K562 (cell line): Measurements from ENCODE around the gene PDE12. TPM values are rescaled to one million over a fixed set of nuclear protein-coding genes. Genes with fewer than 3 reads are reported as not detected.

ENCODE experiments used
- CAMTA2 ChIP-seq: fragments of 250-450 bp; sonication (Bioruptor Pico); conservative IDR thresholded peaks from 2 replicates; pipeline ENCODE4 v1.5.1; 2022
- CBX2 ChIP-seq: fragments of 200-600 bp; sonication (generic); IDR thresholded peaks from one replicate; pipeline ENCODE4 v1.6.1; 2012; ENCODE audit warnings: mild to moderate bottlenecking, low read length, inconsistent platforms; ENCODE audit not compliant: insufficient read depth, poor library complexity, severe bottlenecking
- CBX5 ChIP-seq: IDR thresholded peaks from 2 replicates; pipeline ENCODE4 v1.6.1; 2014; ENCODE audit warnings: low read depth, borderline replicate concordance
- KDM4B ChIP-seq, 2 experiments: fragments of 450-650 bp in 1 of 2; sonication (generic) in 1 of 2; IDR thresholded peaks; 2 replicates each; pipeline ENCODE4 v1.6.1; 2016 to 2017; ENCODE audit warnings: borderline replicate concordance in 2 of 2, antibody characterized with exemption in 1 of 2, low read depth in 1 of 2, mild to moderate bottlenecking in 1 of 2
- KDM5B ChIP-seq: fragments of 200-600 bp; sonication (generic); IDR thresholded peaks from 2 replicates; pipeline ENCODE4 v1.6.1; 2012; ENCODE audit warnings: low read depth, mild to moderate bottlenecking, moderate library complexity, low read length, control low read depth, inconsistent platforms; ENCODE audit not compliant: insufficient replicate concordance
- MAFF ChIP-seq: IDR thresholded peaks from 2 replicates; pipeline ENCODE4 v1.6.1; 2012; ENCODE audit warnings: low read length, improper control_type of control experiment
- MAFK ChIP-seq: IDR thresholded peaks from 2 replicates; pipeline ENCODE4 v1.6.1; 2011; ENCODE audit warnings: low read length, improper control_type of control experiment
- NFATC3 ChIP-seq: fragments of 450-650 bp; IDR thresholded peaks from 2 replicates; pipeline ENCODE4 v1.6.1; 2017; ENCODE audit warnings: mild to moderate bottlenecking
- NFE2 ChIP-seq: IDR thresholded peaks from 2 replicates; pipeline ENCODE4 v1.6.1; 2014; ENCODE audit warnings: antibody characterized with exemption, low read depth
- SMAD2 ChIP-seq: fragments of 150-350 bp; IDR thresholded peaks from 2 replicates; pipeline ENCODE4 v1.6.1; 2014; ENCODE audit warnings: low read depth, mild to moderate bottlenecking, low read length
- TCFL5 ChIP-seq: fragments of 250-450 bp; sonication (Bioruptor Pico); conservative IDR thresholded peaks from 2 replicates; pipeline ENCODE4 v1.6.1; 2021; ENCODE audit warnings: mild to moderate bottlenecking, moderate library complexity, matching md5 sums
- TEAD4 ChIP-seq, 2 experiments: sonication (generic) in 1 of 2; formaldehyde crosslinking in 1 of 2; IDR thresholded peaks; 2 replicates each; pipeline versions ENCODE4 v1.6.1 to v1.8.0; 2012 to 2022; ENCODE audit warnings: borderline replicate concordance in 1 of 2, inconsistent platforms in 1 of 2, low read length in 1 of 2, mild to moderate bottlenecking in 1 of 2, missing genetic modification reagents in 1 of 2
- ZNF507 ChIP-seq: conservative IDR thresholded peaks from 2 replicates; pipeline ENCODE4 v1.6.1; 2017; ENCODE audit warnings: missing genetic modification characterization, missing compliant biosample characterization
- ZNF717 ChIP-seq: fragments of 250-450 bp; sonication (Bioruptor Pico); IDR thresholded peaks from 2 replicates; pipeline ENCODE4 v1.5.0; 2021
- polyA plus RNA-seq, 8 experiments: library from polyadenylated mRNA; depleted of rRNA in 4 of 8; stranded (reverse) in 5 of 8; unstranded in 3 of 8; fragments of >200 nt; fragmentation: Nextera tagmentation in 2 of 8; fragmentation: Illumina TruSeq in 1 of 8; extraction: Ambion mirVana in 2 of 8; extraction: Trizol in 1 of 8; gene quantifications; 2 replicates each; pipeline versions ENCODE4 v1.2.1 to v1.2.3, GENCODE V29; 2011 to 2014; ENCODE audit warnings: inconsistent platforms in 1 of 8, missing spikeins in 1 of 8
- total RNA-seq, 7 experiments: library from RNA; depleted of rRNA in 6 of 7; stranded (reverse); fragments of >200 nt in 6 of 7; fragmentation: Illumina TruSeq in 2 of 7; extraction: Trizol in 2 of 7; gene quantifications; 2 replicates each; pipeline versions ENCODE4 v1.2.1 to v1.2.3, GENCODE V29; 2011 to 2021; ENCODE audit warnings: low replicate concordance in 1 of 7
- TF ChIP-seq, protein P1 (sequence below): sonication (generic); IDR thresholded peaks from 2 replicates; pipeline ENCODE4 v1.6.1; 2016

The PDE12 gene
- total and polyA plus RNA-seq, 9 of the 15 experiments (the other 6 are each of a cell fraction or from before 2014, with no cell fraction given): 2.1 to 20.5 (median 10.0) TPM

DNA sequence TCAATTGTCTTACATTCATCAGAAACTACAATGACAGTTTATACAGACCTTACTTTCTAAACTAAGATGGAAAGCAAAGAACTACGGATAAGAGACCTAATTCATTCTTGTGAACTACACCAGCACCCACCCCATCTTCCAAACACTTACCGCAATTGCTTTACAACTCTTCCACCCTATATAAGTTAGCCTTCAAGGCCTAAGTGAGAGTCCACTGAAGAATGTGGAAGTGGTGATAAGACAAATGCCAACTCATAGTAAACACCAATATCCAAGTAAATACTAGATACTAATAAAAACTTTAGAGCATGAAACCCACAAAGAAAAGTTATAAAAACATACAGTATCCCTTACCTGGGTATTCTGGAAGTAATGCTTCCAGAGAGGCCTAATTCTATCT lies 27.5 kb downstream of the PDE12 start (continued):
- TF ChIP-seq, protein P1, sequence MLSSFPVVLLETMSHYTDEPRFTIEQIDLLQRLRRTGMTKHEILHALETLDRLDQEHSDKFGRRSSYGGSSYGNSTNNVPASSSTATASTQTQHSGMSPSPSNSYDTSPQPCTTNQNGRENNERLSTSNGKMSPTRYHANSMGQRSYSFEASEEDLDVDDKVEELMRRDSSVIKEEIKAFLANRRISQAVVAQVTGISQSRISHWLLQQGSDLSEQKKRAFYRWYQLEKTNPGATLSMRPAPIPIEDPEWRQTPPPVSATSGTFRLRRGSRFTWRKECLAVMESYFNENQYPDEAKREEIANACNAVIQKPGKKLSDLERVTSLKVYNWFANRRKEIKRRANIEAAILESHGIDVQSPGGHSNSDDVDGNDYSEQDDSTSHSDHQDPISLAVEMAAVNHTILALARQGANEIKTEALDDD: peak; percentile 57; the same call in 1 of the 2 replicates
- no peak for TF ChIP-seq MAFK
- no peak for TF ChIP-seq SMAD2
- no peak for TF ChIP-seq TEAD4 (IDR thresholded peaks at IDR 0.05; ENCODE audit: low read length)
- no peak for TF ChIP-seq TEAD4 (CRISPR knock-in tag; IDR thresholded peaks at IDR 0.05; ENCODE audit: borderline replicate concordance)
- no peak for TF ChIP-seq TCFL5 (CRISPR knock-in tag)
- TF ChIP-seq ZNF507 (tag): no peak
- peak; percentile 64 for TF ChIP-seq NFE2
- TF ChIP-seq MAFF: peak; percentile 17; the same call in 1 of the 2 replicates
- no peak for TF ChIP-seq KDM5B
- no peak for TF ChIP-seq CBX2
- no peak for TF ChIP-seq NFATC3
- TF ChIP-seq ZNF717: no peak
- no peak for TF ChIP-seq CBX5
- TF ChIP-seq KDM4B (IDR thresholded peaks at IDR 0.05; ENCODE audit: borderline replicate concordance in 2 of 2, low read depth in 1 of 2): no peak
- TF ChIP-seq CAMTA2 (CRISPR knock-in tag): no peak
